HL-60/S4 treated with retinoic acid at 250 ng/mL for 4 days and 3 days (cell line): ENCODE measurements around the gene ARHGAP22.
"Not testable (repeated sequence)": the region's sequence is repeated elsewhere in the genome, so short reads cannot be mapped to it uniquely, and the experiment has no call there.

Experiments
- in situ Hi-C: fragments of 300-500 bp; cut with MboI; formaldehyde crosslinking; loops from 2 replicates; pipeline ENCODE4 v1.7.0; 2022; ENCODE audit warnings: low sequenced_read_pairs

Gene ARHGAP22

GRCh38 chr10:48444861-48445841 lies 159.7 kb downstream of the ARHGAP22 start:
- in situ Hi-C loops: no loop called here

- in situ Hi-C loops: no loop called here
Observed at GRCh38 chr10:48444266-48444665, 160.6 kb downstream of the ARHGAP22 start.

GRCh38 chr10:48442809-48443177 lies 162.1 kb downstream of the ARHGAP22 start:
- in situ Hi-C loops: no loop called here

GRCh38 chr10:48442090-48442808 lies 162.6 kb downstream of the ARHGAP22 start:
- in situ Hi-C loops: no loop called here

GRCh38 chr10:48440771-48441170 lies 164.1 kb downstream of the ARHGAP22 start:
- in situ Hi-C loops: no loop called here

GRCh38 chr10:48439581-48440041 lies 165.3 kb downstream of the ARHGAP22 start:
- in situ Hi-C loops: no loop called here

- in situ Hi-C loops: no loop called here
Observed at GRCh38 chr10:48439031-48439430, 165.8 kb downstream of the ARHGAP22 start.

- in situ Hi-C loops: no loop called here
Observed at GRCh38 chr10:48437546-48437945, 167.3 kb downstream of the ARHGAP22 start.

GRCh38 chr10:48431871-48432270 lies 173.0 kb downstream of the ARHGAP22 start:
- in situ Hi-C loops: no loop called here

- in situ Hi-C loops: no loop called here
Observed at GRCh38 chr10:48430402-48430993, 174.4 kb downstream of the ARHGAP22 start.

- in situ Hi-C loops: no loop called here
Observed at GRCh38 chr10:48429309-48429708, 175.6 kb downstream of the ARHGAP22 start.

- in situ Hi-C loops: no loop called here
Observed at GRCh38 chr10:48428896-48429295, 176.0 kb downstream of the ARHGAP22 start.

GRCh38 chr10:48423884-48424283 lies 181.0 kb downstream of the ARHGAP22 start:
- in situ Hi-C loops: no loop called here

GRCh38 chr10:48421862-48422261 lies 183.0 kb downstream of the ARHGAP22 start:
- in situ Hi-C loops: not testable (repeated sequence)

- in situ Hi-C loops: no loop called here
Observed at GRCh38 chr10:48419714-48420113, 185.2 kb downstream of the ARHGAP22 start.

GRCh38 chr10:48418189-48418788 lies 186.6 kb downstream of the ARHGAP22 start:
- in situ Hi-C loops: no loop called here

GRCh38 chr10:48417374-48417773 lies 187.5 kb downstream of the ARHGAP22 start:
- in situ Hi-C loops: no loop called here

- in situ Hi-C loops: no loop called here
Observed at GRCh38 chr10:48416584-48417232, 188.2 kb downstream of the ARHGAP22 start.

GRCh38 chr10:48414778-48415177 lies 190.1 kb downstream of the ARHGAP22 start:
- in situ Hi-C loops: no loop called here

GRCh38 chr10:48414160-48414559 lies 190.7 kb downstream of the ARHGAP22 start:
- in situ Hi-C loops: no loop called here
